Mucosa of stomach (tissue), 1 donor: ENCODE data around the gene SPAG5.
A peak's percentile ranks its signal among the peaks of the same experiment; 100 is the strongest.

Experiments
- H3K27me3 ChIP-seq: one replicate; pipeline ENCODE4 v1.7.0; 2013; ENCODE audit warnings: mild to moderate bottlenecking, low read length; ENCODE audit not compliant: control insufficient read depth, insufficient read depth
- H3K36me3 ChIP-seq: one replicate; pipeline ENCODE4 v1.7.0; 2013; ENCODE audit warnings: low read length; ENCODE audit not compliant: control insufficient read depth, insufficient read depth
- H3K4me1 ChIP-seq: one replicate; pipeline ENCODE4 v1.7.0; 2013; ENCODE audit warnings: mild to moderate bottlenecking, low read length; ENCODE audit not compliant: control insufficient read depth, insufficient read depth
- H3K4me3 ChIP-seq: one replicate; pipeline ENCODE4 v1.7.0; 2013; ENCODE audit warnings: low read length
- H3K9ac ChIP-seq: one replicate; pipeline ENCODE4 v1.7.0; 2013; ENCODE audit warnings: mild to moderate bottlenecking, low read length, moderate library complexity
- H3K9me3 ChIP-seq: one replicate; pipeline ENCODE4 v1.7.0; 2013; ENCODE audit warnings: mild to moderate bottlenecking, low read length, moderate library complexity; ENCODE audit not compliant: control insufficient read depth
- donor health status: Pancreatic carcinoma.

Gene SPAG5, protein sequence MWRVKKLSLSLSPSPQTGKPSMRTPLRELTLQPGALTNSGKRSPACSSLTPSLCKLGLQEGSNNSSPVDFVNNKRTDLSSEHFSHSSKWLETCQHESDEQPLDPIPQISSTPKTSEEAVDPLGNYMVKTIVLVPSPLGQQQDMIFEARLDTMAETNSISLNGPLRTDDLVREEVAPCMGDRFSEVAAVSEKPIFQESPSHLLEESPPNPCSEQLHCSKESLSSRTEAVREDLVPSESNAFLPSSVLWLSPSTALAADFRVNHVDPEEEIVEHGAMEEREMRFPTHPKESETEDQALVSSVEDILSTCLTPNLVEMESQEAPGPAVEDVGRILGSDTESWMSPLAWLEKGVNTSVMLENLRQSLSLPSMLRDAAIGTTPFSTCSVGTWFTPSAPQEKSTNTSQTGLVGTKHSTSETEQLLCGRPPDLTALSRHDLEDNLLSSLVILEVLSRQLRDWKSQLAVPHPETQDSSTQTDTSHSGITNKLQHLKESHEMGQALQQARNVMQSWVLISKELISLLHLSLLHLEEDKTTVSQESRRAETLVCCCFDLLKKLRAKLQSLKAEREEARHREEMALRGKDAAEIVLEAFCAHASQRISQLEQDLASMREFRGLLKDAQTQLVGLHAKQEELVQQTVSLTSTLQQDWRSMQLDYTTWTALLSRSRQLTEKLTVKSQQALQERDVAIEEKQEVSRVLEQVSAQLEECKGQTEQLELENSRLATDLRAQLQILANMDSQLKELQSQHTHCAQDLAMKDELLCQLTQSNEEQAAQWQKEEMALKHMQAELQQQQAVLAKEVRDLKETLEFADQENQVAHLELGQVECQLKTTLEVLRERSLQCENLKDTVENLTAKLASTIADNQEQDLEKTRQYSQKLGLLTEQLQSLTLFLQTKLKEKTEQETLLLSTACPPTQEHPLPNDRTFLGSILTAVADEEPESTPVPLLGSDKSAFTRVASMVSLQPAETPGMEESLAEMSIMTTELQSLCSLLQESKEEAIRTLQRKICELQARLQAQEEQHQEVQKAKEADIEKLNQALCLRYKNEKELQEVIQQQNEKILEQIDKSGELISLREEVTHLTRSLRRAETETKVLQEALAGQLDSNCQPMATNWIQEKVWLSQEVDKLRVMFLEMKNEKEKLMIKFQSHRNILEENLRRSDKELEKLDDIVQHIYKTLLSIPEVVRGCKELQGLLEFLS

DNA sequence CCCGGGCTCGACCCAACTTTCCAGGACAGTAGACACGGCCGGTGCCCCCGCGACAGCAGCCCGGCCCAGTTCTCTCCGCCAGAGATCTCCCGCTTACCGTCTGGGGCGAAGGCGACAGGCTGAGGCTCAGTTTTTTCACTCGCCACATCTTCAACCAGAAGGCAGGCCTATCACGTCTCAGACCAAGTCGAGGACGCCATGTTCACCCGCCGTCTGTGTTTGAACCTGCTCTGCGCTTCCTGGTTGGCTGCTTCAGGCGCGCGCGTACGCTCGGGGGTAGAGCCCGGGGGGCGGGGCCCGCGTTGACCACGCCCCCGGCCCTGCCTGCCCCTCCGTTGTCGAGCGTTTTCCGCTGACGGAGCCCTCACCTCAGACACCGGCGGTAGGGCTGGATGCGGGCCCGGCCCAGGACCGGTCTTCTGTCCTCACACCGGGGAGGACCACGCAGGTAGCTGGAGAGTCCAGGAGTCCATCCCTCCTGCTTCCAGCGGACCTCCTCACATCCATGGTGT lies at the start of gene SPAG5:
TSS of gene SPAG5 (minus strand) at position 227 of the 512 bp plus-strand sequence. CDS start at position 148, 79 bp downstream.
- Histone ChIP-seq H3K4me3 (peak within 1 kb of the TSS; percentile 78), H3K36me3 (no peaks in the 10 kb centered on the region), H3K9ac (peak within 1 kb of the TSS; percentile 74), H3K27me3 (no peaks in the 10 kb centered on the region), H3K4me1 (peaks cover 11% of the 10 kb centered on the region), H3K9me3 (no peaks in the 10 kb centered on the region)

DNA sequence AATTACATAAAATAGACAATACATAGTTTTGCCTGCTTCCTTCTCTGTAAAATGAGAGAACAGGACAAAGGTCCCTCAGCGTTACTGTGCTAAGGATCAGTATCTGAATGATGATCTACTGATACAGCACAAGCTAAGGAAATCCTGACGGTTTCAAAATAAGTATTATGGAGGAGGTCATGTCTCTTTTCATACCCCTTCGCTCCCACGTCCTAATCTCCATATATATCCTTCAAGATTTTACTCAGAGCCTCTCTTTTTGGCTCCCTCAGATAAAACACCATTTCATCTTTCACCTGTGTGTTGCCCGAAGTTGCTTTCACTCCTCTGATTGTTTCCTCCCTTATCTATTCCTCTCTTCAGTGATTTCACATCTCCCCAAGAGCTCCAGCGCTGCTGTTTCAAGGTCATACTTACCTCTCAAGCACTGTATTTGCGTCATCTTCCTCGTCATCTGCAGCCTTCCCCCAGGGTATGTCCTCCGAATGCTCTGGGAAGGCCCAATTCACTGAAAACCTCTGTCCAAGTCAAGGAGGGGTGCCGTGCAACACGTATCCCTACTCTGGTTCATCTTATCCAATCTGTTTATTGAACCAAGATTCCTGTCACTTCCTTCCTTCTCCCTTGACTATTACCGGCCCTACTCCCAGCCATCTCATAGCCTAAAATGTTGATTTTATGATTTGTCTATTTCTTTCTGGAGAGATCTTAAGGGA lies 47.4 kb upstream of the SPAG5 start:
- H3K4me3 ChIP-seq, result peak overlapping the region; percentile 18

DNA sequence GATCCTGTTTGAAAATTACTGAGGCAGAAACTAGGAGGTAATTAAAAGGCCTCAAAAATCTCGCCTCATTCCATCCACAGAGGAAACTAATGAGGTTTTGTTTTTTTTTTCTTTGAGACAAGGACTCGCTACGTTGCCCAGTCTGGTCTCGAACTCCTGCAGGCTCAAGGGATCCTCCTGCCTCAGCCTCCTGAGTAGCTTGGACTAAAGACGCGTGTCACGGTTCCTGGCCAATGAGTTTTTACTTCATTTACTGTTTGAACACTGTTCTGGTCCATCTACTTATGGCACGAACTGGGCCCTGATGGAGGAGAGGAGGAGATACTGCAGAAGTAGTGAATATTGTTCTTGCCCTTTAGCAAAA lies 46.7 kb upstream of the SPAG5 start:
- no peaks in the 10 kb centered on the region for H3K27me3 ChIP-seq
- H3K36me3 ChIP-seq, result peaks cover 7% of the 10 kb centered on the region
- peak overlapping the region; percentile 84 for H3K9ac ChIP-seq
- peaks cover 31% of the 10 kb centered on the region for H3K4me1 ChIP-seq
- H3K4me3 ChIP-seq, result peak overlapping the region; percentile 61
- H3K9me3 ChIP-seq, result no peaks in the 10 kb centered on the region

More for the DNA sequence above, 47.4 kb upstream of the SPAG5 start:
- Histone ChIP-seq H3K4me1 (peaks cover 31% of the 10 kb centered on the region), H3K27me3 (no peaks in the 10 kb centered on the region), H3K9ac (peak overlapping the region; percentile 63), H3K36me3 (peaks cover 7% of the 10 kb centered on the region), H3K9me3 (no peaks in the 10 kb centered on the region)

DNA sequence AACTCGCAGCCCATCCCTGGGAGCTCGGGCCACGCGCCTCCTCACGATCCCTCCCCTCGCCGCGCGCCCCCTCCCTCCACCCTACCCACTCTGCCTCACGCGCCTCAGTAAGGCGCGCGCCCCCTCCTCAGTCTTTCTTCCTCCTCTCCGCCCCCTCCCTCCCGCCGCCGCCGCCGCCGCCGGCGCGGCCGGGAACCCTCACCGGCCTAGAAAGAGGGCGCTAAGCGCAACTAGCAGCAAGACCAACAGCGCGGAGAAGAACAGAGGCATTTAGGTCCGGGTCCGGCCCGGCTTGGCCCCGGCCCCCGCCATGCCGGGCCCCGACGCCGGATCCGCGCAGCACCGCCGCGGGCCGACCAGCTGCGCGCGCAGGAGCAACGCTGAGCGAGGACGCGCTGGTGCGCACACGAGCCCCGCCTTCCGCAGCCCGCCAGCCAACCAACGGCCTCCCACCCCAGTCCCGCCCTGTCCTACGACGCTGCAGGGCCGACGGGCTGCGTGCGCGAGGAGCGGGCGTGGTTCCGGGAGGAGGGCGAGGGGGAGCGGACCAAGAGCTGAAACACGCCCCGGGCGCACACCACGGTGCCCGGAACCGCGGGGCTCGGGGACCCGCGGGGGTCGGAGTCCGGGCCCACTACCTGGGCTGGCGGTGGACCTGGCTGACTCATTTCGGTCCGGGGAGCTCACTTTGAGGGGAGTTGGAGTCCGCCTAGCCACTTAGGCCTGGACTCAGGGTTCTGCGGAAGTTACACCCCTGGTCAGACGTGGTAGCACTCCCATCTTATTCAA lies 46.2 kb upstream of the SPAG5 start, which contains the start of gene BLTP2:
TSS of gene BLTP2 (minus strand) at position 372 of the 789 bp plus-strand sequence. CDS start at position 270, 102 bp downstream.
- H3K4me3 ChIP-seq, result peak within 1 kb of the TSS; percentile 97
- peaks cover 31% of the 10 kb centered on the region for H3K4me1 ChIP-seq
- peaks cover 7% of the 10 kb centered on the region for H3K36me3 ChIP-seq
- H3K27me3 ChIP-seq, result no peaks in the 10 kb centered on the region
- no peaks in the 10 kb centered on the region for H3K9me3 ChIP-seq
- peak within 1 kb of the TSS; percentile 84 for H3K9ac ChIP-seq

DNA sequence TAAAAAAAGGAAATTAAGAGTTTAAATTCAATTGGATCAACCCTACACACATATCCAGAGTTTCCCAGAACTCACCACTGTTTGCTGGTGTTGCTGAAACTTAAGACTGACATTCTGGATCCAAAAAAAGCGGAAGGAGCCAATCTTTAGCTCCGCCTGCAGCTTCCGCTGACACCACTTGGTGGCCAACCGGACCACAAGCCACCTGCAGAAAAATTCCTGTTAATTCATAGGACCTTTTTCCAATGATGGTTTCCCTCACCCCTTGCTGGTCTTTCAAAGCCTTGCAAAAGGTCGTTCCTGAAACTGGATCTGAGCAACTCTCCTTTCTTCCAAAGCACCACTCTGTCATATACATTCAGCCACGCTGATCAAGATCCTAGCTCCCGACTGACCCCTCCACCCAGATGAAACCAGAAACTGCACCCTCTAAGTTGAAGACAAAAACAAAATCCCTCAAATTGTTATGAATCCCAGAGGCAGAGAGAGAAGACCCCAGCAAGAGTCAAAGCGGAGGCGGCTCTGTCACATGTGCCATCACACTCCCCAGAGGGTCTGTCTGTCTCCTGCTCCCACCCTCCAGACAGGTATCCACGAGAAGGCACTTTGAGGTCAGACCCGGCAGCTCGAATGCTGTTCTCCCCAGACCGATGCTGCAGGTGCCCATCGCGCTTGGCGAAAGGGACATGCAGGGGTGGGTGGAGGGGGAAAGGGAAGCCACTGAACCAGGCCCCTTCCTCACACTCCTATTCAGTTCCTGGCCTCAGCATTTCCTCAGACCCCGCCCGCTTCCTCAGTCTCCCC lies 45.4 kb upstream of the SPAG5 start:
- H3K4me1 ChIP-seq, result peaks cover 31% of the 10 kb centered on the region
- no peaks in the 10 kb centered on the region for H3K27me3 ChIP-seq
- H3K9me3 ChIP-seq, result no peaks in the 10 kb centered on the region
- peak overlapping the region; percentile 97 for H3K4me3 ChIP-seq
- peaks cover 13% of the 10 kb centered on the region for H3K36me3 ChIP-seq
- H3K9ac ChIP-seq, result peak overlapping the region; percentile 81

DNA sequence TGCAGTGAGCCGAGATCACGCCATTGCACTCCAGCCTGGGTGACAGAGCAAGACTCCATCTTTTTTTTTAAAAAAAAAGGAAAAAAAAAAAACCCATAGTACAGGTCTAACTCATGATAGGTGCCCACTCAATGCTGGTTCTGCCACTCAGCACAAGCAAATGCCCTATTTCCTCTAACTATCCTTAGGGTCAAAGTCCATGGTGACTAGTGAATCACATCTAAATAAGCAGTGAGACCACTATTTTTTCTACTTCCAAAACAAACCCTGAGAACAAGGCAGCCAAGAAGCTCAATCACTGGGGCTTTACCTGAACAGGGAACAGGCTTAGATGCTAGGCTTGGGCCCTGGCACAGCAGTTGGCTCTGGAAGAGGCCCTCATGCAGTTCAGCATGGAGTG lies 42.8 kb upstream of the SPAG5 start:
- Histone ChIP-seq H3K36me3 (peaks cover 11% of the 10 kb centered on the region), H3K4me3 (no peak overlapping the region), H3K27me3 (no peaks in the 10 kb centered on the region), H3K9ac (no peak overlapping the region), H3K9me3 (no peaks in the 10 kb centered on the region), H3K4me1 (peaks cover 23% of the 10 kb centered on the region)

DNA sequence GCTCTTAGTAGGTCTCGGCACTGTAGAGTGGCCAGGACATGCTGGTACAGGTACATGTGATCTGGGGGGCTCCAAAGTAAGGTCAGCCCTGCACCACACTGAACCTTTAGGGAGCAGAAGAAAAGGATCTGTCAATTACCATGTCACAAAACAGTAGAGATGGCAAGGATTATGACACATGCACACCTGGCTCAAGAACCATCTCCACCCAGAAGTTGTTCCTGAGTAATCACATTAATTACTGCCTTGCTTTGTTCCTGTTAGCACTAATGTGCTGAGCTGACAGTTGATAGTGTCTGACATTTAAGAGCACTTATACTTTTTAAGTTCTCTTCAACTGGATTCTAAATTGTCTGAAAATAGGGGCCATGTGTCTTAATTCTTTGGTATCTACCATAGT lies 36.7 kb upstream of the SPAG5 start:
- no peaks in the 10 kb centered on the region for H3K27me3 ChIP-seq
- H3K4me1 ChIP-seq, result no peaks in the 10 kb centered on the region
- H3K9ac ChIP-seq, result no peak overlapping the region
- H3K4me3 ChIP-seq, result no peak overlapping the region
- no peaks in the 10 kb centered on the region for H3K9me3 ChIP-seq
- H3K36me3 ChIP-seq, result peaks cover 32% of the 10 kb centered on the region

DNA sequence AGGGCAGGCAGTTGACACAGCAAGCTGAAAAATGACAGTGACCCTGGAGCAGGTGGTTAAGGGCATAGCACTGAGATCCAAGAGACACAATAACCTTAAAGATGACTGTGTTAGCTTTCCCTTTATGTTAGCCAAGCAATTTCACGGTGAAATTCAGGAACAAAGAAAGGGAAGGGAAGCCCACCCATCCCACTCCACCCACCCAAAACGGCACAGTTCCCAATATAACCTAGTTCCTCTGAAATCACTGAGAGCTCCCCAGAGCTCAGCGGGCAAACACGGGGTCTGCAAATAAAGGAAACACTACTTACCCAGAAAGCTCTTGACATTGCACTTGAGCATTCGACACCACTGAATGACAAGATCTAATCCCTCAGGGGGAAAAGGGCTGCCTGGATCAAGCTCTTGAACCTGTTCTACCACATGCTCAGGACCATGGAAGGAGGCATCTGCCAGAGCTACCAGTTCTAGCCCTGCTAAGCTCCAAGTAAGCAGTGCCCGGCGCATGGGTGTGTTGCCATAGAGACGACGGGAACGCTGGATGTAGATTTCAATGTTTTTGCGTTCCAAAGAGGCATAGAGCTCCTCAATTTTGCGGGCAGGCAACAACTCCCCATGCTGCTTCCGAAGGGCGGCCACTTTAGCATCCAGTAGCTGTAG lies 35.5 kb upstream of the SPAG5 start:
- peaks cover 27% of the 10 kb centered on the region for H3K36me3 ChIP-seq

DNA sequence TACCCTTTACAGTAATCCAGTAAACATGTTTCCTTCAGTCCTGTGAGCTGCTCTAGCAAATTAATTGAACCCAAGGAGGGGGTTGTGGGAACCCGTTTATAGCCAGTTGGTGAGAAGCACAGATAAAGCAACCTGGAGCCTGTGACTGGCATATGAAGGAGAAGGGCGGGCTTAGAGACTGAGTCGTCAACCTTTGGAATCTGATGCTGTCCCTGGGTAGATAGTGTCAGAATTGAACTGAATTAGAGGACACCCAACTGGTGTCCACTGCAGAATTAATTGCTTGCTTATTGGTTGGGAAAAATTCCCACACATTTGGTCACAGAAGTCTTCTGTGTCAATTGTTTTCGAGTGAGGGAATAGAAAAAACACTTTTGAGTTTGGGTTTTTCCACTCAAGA lies 28.0 kb upstream of the SPAG5 start:
- H3K4me1 ChIP-seq, result no peaks in the 10 kb centered on the region
- no peak overlapping the region for H3K4me3 ChIP-seq
- no peak overlapping the region for H3K9ac ChIP-seq
- peaks cover 12% of the 10 kb centered on the region for H3K36me3 ChIP-seq
- H3K27me3 ChIP-seq, result no peaks in the 10 kb centered on the region
- no peaks in the 10 kb centered on the region for H3K9me3 ChIP-seq

More for the DNA sequence above, 35.5 kb upstream of the SPAG5 start:
- Histone ChIP-seq H3K9me3 (no peaks in the 10 kb centered on the region), H3K4me1 (no peaks in the 10 kb centered on the region), H3K27me3 (no peaks in the 10 kb centered on the region), H3K4me3 (no peak overlapping the region), H3K9ac (no peak overlapping the region)

DNA sequence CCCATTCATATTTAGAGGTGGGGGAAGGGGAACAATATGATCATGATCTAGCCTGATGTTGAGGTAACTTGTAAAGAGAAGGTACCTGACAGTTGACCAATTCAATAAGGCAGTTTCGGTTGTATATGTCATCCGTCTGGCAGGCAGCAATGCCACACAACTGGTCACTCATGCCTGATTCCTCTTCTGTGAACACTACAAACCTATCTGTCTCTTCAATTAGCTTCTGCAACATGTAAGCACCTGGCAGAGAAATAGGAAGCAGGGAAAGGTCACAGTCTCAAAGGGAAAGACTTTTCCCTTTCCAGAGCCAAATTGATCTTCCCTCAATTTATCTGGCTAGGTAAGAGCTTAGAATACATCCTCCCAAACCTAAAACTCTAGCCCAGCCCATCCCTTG lies 25.3 kb upstream of the SPAG5 start:
- Histone ChIP-seq H3K36me3 (peaks cover 13% of the 10 kb centered on the region), H3K4me3 (no peak overlapping the region), H3K4me1 (no peaks in the 10 kb centered on the region), H3K27me3 (no peaks in the 10 kb centered on the region), H3K9me3 (no peaks in the 10 kb centered on the region), H3K9ac (no peak overlapping the region)
